Ovary (tissue), 3 donors: ENCODE data around the gene TMTC2.

Source experiments
- EP300 ChIP-seq: sonication (generic); formaldehyde crosslinking; IDR thresholded peaks from one replicate; pipeline ENCODE4 v1.6.1; 2017; ENCODE audit warnings: antibody characterized with exemption
- POLR2A ChIP-seq: fragments of 450-650 bp; IDR thresholded peaks from one replicate; pipeline ENCODE4 v1.6.1; 2017; ENCODE audit warnings: antibody characterized with exemption, mild to moderate bottlenecking, moderate library complexity
- TF ChIP-seq, protein P1 (sequence below), 3 donors: fragments of 450-650 bp in 2 of 3; fragments of 200-600 bp in 1 of 3; IDR thresholded peaks; one replicate each; pipeline versions ENCODE4 v1.5.1 to v1.8.0; 2016 to 2022; ENCODE audit warnings: antibody characterized with exemption in 3 of 3, mild to moderate bottlenecking in 1 of 3
- donor health status: DM: no; HTN: no; CAD: no.

DNA sequence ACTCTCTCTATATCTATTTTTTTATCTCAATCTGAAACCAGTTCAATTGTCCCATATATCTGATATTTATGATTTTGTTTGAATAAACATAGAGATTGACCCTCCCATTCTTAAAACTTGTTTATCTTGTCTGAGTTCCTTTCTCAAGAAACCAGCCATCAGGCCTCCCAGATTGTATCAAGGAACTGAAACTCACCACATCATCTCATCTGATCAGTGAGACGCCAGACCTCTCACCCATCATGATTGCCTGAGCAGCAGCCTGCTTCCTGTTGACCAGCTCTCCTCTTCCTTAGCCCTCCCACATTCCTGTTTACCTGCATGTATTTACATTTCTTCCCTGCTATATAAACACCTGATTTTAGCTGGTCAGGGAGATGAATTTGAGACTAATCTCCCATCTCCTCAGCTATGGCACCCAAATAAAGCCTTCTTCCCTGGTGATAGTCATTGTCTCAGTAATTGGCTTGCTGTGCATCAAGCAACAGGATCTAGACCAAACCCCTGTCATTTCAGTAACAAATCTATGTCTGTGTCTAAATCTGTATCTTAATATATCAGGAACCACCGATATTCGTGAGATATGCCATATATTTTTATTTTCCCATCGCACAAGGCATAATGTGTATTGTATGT lies 323.6 kb downstream of the TMTC2 start:
- TF ChIP-seq, protein P1, sequence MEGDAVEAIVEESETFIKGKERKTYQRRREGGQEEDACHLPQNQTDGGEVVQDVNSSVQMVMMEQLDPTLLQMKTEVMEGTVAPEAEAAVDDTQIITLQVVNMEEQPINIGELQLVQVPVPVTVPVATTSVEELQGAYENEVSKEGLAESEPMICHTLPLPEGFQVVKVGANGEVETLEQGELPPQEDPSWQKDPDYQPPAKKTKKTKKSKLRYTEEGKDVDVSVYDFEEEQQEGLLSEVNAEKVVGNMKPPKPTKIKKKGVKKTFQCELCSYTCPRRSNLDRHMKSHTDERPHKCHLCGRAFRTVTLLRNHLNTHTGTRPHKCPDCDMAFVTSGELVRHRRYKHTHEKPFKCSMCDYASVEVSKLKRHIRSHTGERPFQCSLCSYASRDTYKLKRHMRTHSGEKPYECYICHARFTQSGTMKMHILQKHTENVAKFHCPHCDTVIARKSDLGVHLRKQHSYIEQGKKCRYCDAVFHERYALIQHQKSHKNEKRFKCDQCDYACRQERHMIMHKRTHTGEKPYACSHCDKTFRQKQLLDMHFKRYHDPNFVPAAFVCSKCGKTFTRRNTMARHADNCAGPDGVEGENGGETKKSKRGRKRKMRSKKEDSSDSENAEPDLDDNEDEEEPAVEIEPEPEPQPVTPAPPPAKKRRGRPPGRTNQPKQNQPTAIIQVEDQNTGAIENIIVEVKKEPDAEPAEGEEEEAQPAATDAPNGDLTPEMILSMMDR (IDR thresholded peaks at IDR 0.05) = no peak
- TF ChIP-seq POLR2A (no peak), EP300 (no peak)
